Astrocyte (in vitro differentiated cells and primary cell): ENCODE results near the gene WNT7A.

Experiments used
- EZH2 ChIP-seq: IDR thresholded peaks from 2 replicates; pipeline ENCODE4 v1.6.1; 2012; ENCODE audit warnings: mild to moderate bottlenecking, low read length, inconsistent platforms; ENCODE audit not compliant: insufficient read depth
- TF ChIP-seq, protein P1 (sequence below): IDR thresholded peaks from 2 replicates; pipeline ENCODE4 v1.5.1; 2011; ENCODE audit warnings: low read depth, mild to moderate bottlenecking, inconsistent platforms, low read length, moderate library complexity; ENCODE audit not compliant: insufficient read depth

DNA sequence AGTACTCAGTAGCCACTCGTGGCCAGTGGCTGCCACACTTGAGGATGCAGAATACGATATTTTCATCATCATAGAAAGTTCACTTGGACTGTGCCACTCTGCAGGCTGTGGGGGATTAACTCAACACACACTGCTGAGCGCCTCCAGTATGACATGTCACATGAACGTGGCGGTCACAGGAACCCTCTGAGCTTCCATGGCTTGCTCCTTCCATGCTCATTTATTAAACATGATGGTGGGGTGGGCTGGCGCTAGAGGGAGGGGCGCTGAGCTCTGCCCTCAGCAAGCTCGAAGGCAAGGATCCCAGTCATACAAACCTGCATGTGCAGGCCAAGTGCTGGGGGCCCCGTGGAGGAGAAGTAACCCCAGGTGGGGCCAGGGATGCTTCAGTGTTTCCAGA, 85.5 kb downstream of the WNT7A start:
- TF ChIP-seq, protein P1, sequence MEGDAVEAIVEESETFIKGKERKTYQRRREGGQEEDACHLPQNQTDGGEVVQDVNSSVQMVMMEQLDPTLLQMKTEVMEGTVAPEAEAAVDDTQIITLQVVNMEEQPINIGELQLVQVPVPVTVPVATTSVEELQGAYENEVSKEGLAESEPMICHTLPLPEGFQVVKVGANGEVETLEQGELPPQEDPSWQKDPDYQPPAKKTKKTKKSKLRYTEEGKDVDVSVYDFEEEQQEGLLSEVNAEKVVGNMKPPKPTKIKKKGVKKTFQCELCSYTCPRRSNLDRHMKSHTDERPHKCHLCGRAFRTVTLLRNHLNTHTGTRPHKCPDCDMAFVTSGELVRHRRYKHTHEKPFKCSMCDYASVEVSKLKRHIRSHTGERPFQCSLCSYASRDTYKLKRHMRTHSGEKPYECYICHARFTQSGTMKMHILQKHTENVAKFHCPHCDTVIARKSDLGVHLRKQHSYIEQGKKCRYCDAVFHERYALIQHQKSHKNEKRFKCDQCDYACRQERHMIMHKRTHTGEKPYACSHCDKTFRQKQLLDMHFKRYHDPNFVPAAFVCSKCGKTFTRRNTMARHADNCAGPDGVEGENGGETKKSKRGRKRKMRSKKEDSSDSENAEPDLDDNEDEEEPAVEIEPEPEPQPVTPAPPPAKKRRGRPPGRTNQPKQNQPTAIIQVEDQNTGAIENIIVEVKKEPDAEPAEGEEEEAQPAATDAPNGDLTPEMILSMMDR: no peak
- no peak for TF ChIP-seq EZH2
